CD14-positive monocyte (primary cell): ENCODE data around the gene PLEKHJ1. TPM values are rescaled to one million over a fixed set of nuclear protein-coding genes. Genes with fewer than 3 reads are reported as not detected.
A peak's percentile ranks its signal among the peaks of the same experiment; 100 is the strongest.

Experiments used
- DNase-seq, 3 donors: peaks; one replicate each; pipeline ENCODE4 v3.0.0-alpha.2; 2011 to 2022
- H2AFZ ChIP-seq: 2 replicates; pipeline ENCODE4 v1.6.0; 2012; ENCODE audit warnings: mild to moderate bottlenecking, low read depth, low read length, inconsistent platforms; ENCODE audit not compliant: insufficient read depth, poor library complexity, severe bottlenecking
- H3K27ac ChIP-seq, 2 donors: 1 replicate in 1 of 2; 2 replicates in 1 of 2; pipeline ENCODE4 v1.5.1; 2012 to 2013; ENCODE audit warnings: low read length in 2 of 2, control low read depth in 1 of 2, inconsistent platforms in 1 of 2, low read depth in 1 of 2, mild to moderate bottlenecking in 1 of 2
- H3K27me3 ChIP-seq, 2 donors: one replicate each; pipeline versions ENCODE4 v1.6.0 to v1.6.1; 2011 to 2013; ENCODE audit warnings: low read length in 2 of 2; ENCODE audit not compliant: control insufficient read depth in 2 of 2, insufficient read depth in 2 of 2
- H3K36me3 ChIP-seq, 2 donors: replicated peaks in 1 of 2; 1 replicate in 1 of 2; 2 replicates in 1 of 2; pipeline versions ENCODE4 v1.5.1 to v1.6.1; 2012 to 2013; ENCODE audit warnings: low read length in 2 of 2, control low read depth in 1 of 2, inconsistent platforms in 1 of 2, mild to moderate bottlenecking in 1 of 2; ENCODE audit not compliant: insufficient read depth in 2 of 2, control insufficient read depth in 1 of 2
- H3K4me1 ChIP-seq, 2 donors: 1 replicate in 1 of 2; 2 replicates in 1 of 2; pipeline versions ENCODE4 v1.5.1 to v1.6.1; 2012 to 2013; ENCODE audit warnings: low read length in 2 of 2, control low read depth in 1 of 2, inconsistent platforms in 1 of 2, mild to moderate bottlenecking in 1 of 2, moderate library complexity in 1 of 2; ENCODE audit not compliant: insufficient read depth in 2 of 2, control insufficient read depth in 1 of 2
- H3K4me2 ChIP-seq: replicated peaks from 2 replicates; pipeline ENCODE3; 2012; ENCODE audit warnings: low read length, moderate library complexity, mild to moderate bottlenecking; ENCODE audit not compliant: poor library complexity, severe bottlenecking; ENCODE audit errors: extremely low read depth
- H3K4me3 ChIP-seq, 3 experiments: fragments of 200-600 bp in 1 of 3; sonication (generic) in 1 of 3; replicated peaks in 1 of 3; 1 replicate in 2 of 3; 2 replicates in 1 of 3; pipeline ENCODE4 v1.5.1; 2011 to 2013; ENCODE audit warnings: low read length in 3 of 3, mild to moderate bottlenecking in 3 of 3, control low read depth in 2 of 3, low read depth in 2 of 3, inconsistent platforms in 1 of 3, moderate library complexity in 1 of 3
- H3K79me2 ChIP-seq: 2 replicates; pipeline ENCODE4 v1.6.0; 2012; ENCODE audit warnings: mild to moderate bottlenecking, control low read depth, inconsistent platforms, low read length, moderate library complexity; ENCODE audit not compliant: insufficient read depth
- H3K9ac ChIP-seq: 2 replicates; pipeline ENCODE4 v1.6.0; 2017; ENCODE audit warnings: low read length, mild to moderate bottlenecking; ENCODE audit not compliant: insufficient read depth, poor library complexity, severe bottlenecking
- H3K9me3 ChIP-seq, 2 donors: replicated peaks in 1 of 2; 1 replicate in 1 of 2; 2 replicates in 1 of 2; pipeline versions ENCODE4 v1.5.1 to v1.6.1; 2012 to 2013; ENCODE audit warnings: low read length in 2 of 2, control low read depth in 1 of 2; ENCODE audit not compliant: control insufficient read depth in 1 of 2, insufficient read depth in 1 of 2
- H4K20me1 ChIP-seq: 2 replicates; pipeline ENCODE4 v1.6.0; 2012; ENCODE audit warnings: mild to moderate bottlenecking, low read length, control low read depth, moderate library complexity; ENCODE audit not compliant: insufficient read depth
- H3K27ac Mint-ChIP-seq, 7 donors: one replicate each; pipeline ENCODE4 v1.8.0; 2020; ENCODE audit warnings: mild to moderate bottlenecking in 7 of 7, mixed read lengths in 7 of 7, moderate library complexity in 6 of 7, inconsistent platforms in 2 of 7
- H3K27me3 Mint-ChIP-seq, 3 donors: one replicate each; pipeline ENCODE4 v1.8.0; 2021 to 2022; ENCODE audit warnings: low read depth in 3 of 3, mild to moderate bottlenecking in 3 of 3, mixed read lengths in 3 of 3, moderate library complexity in 3 of 3, inconsistent platforms in 1 of 3
- H3K36me3 Mint-ChIP-seq, 2 donors: one replicate each; pipeline ENCODE4 v1.8.0; 2020; ENCODE audit warnings: mixed read lengths in 2 of 2, inconsistent platforms in 1 of 2, mild to moderate bottlenecking in 1 of 2
- H3K4me1 Mint-ChIP-seq: one replicate; pipeline ENCODE4 v1.8.0; 2020; ENCODE audit warnings: mild to moderate bottlenecking, mixed read lengths
- H3K4me3 Mint-ChIP-seq, 2 donors: one replicate each; pipeline ENCODE4 v1.8.0; 2020; ENCODE audit warnings: mild to moderate bottlenecking in 2 of 2, mixed read lengths in 2 of 2, moderate library complexity in 1 of 2
- H3K9me3 Mint-ChIP-seq, 7 donors: one replicate each; pipeline ENCODE4 v1.8.0; 2020 to 2022; ENCODE audit warnings: mixed read lengths in 7 of 7, mild to moderate bottlenecking in 6 of 7, moderate library complexity in 6 of 7, inconsistent platforms in 2 of 7
- WGBS: methylation state at CpG from one replicate; pipeline ENCODE4 v1.1.5; 2013; ENCODE audit warnings: missing lambda C conversion rate; ENCODE audit not compliant: insufficient coverage; 5-methylcytosine and 5-hydroxymethylcytosine counted together
- intact Hi-C, 2 donors: fragments of 100-400 bp; cut with micrococcal nuclease; formaldehyde crosslinking; loops; one replicate each; pipeline versions ENCODE4 v1.15.0 to v1.15.1; 2023
- polyA plus RNA-seq, 3 donors: library from polyadenylated mRNA; depleted of rRNA in 1 of 3; unstranded in 2 of 3; stranded (reverse) in 1 of 3; fragments of 300-500 nt in 2 of 3; fragments of >200 nt in 1 of 3; fragmentation: Illumina TruSeq in 2 of 3; gene quantifications; 1 replicate in 2 of 3; 2 replicates in 1 of 3; pipeline ENCODE4 v1.2.3, GENCODE V29; 2012 to 2021
- TF ChIP-seq, protein P1 (sequence below): fragments of 200-600 bp; IDR thresholded peaks from one replicate; pipeline ENCODE4 v1.8.0; 2022; ENCODE audit warnings: antibody characterized with exemption, mild to moderate bottlenecking

The PLEKHJ1 gene
- polyA plus RNA-seq, 3 donors, result 62.1 to 90.0 (median 69.0) TPM

DNA sequence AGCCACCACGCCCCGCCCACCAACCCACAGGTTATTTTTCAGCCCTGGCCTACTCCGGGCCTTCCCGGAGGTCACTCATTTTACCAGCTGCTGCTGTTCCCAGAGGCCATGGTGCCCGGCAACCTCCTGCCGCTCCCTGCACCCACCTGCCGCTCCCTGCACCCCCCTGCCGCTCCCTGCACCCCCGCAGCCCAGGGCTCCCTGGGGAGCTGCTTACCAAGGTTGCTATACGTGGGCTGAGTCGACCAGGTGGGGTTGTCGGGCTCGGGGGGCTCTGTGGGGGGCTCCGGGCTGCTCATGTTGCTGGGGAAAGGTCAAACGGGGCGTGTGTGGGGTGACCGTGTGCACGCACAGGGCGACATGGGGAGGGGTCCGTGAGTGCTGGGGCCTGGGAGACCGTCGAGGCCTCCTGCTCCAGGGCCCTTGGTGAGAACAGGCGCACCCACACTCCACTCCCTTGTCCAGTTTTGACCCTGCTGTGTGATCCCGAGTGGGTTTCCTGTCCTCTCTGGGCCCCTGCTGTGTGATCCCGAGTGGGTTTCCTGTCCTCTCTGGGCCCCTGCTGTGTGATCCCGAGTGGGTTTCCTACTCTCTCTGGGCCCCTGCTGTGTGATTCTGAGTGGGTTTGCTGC is 44.6 kb upstream of the PLEKHJ1 start:
- Histone ChIP-seq H4K20me1 (peaks cover 42% of the 10 kb centered on the region), H3K4me2 (peak overlapping the region; percentile 63), H3K79me2 (peaks cover 42% of the 10 kb centered on the region), H3K4me1 (peaks cover 27 to 45% of the 10 kb centered on the region in 2 donors), H3K9me3 (no peaks in the 10 kb centered on the region), H3K27ac (no peak overlapping the region), H3K9ac (no peak overlapping the region), H2AFZ (no peak overlapping the region), H3K36me3 (peaks cover 9 to 17% of the 10 kb centered on the region in 2 donors), H3K27me3 (no peaks in the 10 kb centered on the region), H3K4me3 (peak overlapping the region in 2 of 3 experiments; percentile 12 to 57)
- Mint-ChIP-seq H3K36me3 (peaks cover 21 to 36% of the 10 kb centered on the region in 2 donors), H3K4me1 (peaks cover 44% of the 10 kb centered on the region), H3K9me3 (peaks cover 0 to 2% (median 0%) of the 10 kb centered on the region in 7 donors), H3K27ac (peak overlapping the region in 1 of 7 donors; percentile 50), H3K4me3 (peak overlapping the region; percentile 27 to 81), H3K27me3 (peaks cover 2 to 4% (median 3%) of the 10 kb centered on the region in 3 donors)
- TF ChIP-seq, protein P1, sequence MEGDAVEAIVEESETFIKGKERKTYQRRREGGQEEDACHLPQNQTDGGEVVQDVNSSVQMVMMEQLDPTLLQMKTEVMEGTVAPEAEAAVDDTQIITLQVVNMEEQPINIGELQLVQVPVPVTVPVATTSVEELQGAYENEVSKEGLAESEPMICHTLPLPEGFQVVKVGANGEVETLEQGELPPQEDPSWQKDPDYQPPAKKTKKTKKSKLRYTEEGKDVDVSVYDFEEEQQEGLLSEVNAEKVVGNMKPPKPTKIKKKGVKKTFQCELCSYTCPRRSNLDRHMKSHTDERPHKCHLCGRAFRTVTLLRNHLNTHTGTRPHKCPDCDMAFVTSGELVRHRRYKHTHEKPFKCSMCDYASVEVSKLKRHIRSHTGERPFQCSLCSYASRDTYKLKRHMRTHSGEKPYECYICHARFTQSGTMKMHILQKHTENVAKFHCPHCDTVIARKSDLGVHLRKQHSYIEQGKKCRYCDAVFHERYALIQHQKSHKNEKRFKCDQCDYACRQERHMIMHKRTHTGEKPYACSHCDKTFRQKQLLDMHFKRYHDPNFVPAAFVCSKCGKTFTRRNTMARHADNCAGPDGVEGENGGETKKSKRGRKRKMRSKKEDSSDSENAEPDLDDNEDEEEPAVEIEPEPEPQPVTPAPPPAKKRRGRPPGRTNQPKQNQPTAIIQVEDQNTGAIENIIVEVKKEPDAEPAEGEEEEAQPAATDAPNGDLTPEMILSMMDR, result no peak
- DNase-seq, result no peak
- WGBS, result 93% methylated on average over 9 of the region's 26 CpGs
- intact Hi-C loops, result loop anchor here (1.0 to 10.0 kb wide), 2 partner anchors 9 to 114 kb away; no protein-coding TSS in a partner anchor

DNA sequence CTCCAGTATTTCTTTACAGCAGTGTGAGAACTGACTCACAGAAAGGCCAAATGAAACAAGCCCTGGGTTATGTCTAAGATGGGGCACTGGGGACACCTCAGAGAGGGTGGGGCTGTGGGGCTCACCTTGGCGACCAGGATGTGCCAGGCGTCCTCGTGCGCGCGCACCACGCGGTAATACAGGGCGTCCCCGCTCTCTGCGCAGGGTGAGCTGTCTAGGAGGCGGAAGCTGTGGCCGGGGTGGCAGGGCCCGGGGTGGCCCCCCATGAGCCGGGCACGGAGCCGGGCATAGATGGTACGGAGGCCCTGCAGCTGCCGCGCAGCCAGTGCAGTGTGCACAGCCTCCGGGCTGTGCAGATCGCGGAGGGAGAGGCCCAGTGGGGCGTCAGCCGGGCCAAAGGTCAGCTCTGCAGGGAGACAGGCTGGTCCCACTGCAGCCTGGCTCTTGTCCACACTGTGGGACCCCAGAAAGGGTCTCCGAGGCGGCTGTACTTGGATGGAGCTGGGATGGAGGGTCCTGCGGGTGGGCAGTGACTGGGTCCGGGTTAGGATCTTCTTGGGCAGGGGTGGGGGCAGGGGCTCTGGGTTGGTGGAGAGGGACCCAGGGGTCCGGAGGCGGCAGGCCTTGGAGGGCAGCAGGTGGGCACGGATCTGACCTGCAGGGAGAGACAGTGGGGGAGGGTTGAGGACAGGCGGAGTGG is 42.5 kb upstream of the PLEKHJ1 start:
- peaks cover 12 to 22% of the 10 kb centered on the region in 2 donors for H3K36me3 ChIP-seq
- intact Hi-C loops, result loop anchor here (5.0 to 10.0 kb wide), 2 partner anchors 39 to 336 kb away; no protein-coding TSS in a partner anchor
- H3K4me2 ChIP-seq, result no peak overlapping the region
- Mint-ChIP-seq H3K4me3 (no peak overlapping the region), H3K36me3 (peaks cover 24 to 48% of the 10 kb centered on the region in 2 donors), H3K4me1 (peaks cover 52% of the 10 kb centered on the region), H3K9me3 (peaks cover 0 to 2% (median 0%) of the 10 kb centered on the region in 7 donors), H3K27ac (no peak overlapping the region), H3K27me3 (peaks cover 0 to 7% (median 2%) of the 10 kb centered on the region in 3 donors)
- TF ChIP-seq, protein P1, result no peak
- no peaks in the 10 kb centered on the region for H3K27me3 ChIP-seq
- H3K4me1 ChIP-seq, result peaks cover 46 to 55% of the 10 kb centered on the region in 2 donors
- no peak overlapping the region for H3K9ac ChIP-seq
- peaks cover 58% of the 10 kb centered on the region for H3K79me2 ChIP-seq
- no peak for DNase-seq
- peaks cover 63% of the 10 kb centered on the region for H4K20me1 ChIP-seq
- WGBS, result 88% methylated on average over 29 of the region's 33 CpGs
- no peak overlapping the region for H3K4me3 ChIP-seq
- no peak overlapping the region for H2AFZ ChIP-seq
- no peaks in the 10 kb centered on the region for H3K9me3 ChIP-seq
- H3K27ac ChIP-seq, result no peak overlapping the region
